HG03571 (cell line): ENCODE measurements around the gene KATNB1.
"Not testable (repeated sequence)": the region's sequence is repeated elsewhere in the genome, so short reads cannot be mapped to it uniquely, and the experiment has no call there.

Experiments
- ATAC-seq: cut with Tn5 transposase; IDR thresholded peaks from one replicate; pipeline ENCODE4 v1.9.1; 2021; ENCODE audit not compliant: unreplicated experiment

The KATNB1 gene

DNA sequence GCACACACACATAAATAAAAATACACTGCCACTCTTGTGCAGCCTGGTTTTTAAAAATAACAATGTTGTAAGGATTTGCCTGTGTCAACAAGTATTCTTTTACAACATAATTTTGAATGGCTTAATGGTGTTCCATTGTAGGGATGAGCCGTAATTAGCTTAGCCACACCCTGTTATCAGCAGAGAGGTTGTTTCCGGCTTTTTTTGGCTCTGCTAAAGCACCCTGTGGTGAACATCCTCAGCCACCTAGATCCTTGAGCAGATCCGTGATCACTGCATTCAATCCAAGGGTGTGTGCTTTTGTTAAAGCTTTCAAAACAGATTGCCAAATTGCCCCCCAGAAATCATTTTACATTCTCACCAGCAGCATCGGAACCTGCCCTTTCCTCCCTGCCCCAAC is 7.0 kb downstream of the KATNB1 start:
- no peak for ATAC-seq

DNA sequence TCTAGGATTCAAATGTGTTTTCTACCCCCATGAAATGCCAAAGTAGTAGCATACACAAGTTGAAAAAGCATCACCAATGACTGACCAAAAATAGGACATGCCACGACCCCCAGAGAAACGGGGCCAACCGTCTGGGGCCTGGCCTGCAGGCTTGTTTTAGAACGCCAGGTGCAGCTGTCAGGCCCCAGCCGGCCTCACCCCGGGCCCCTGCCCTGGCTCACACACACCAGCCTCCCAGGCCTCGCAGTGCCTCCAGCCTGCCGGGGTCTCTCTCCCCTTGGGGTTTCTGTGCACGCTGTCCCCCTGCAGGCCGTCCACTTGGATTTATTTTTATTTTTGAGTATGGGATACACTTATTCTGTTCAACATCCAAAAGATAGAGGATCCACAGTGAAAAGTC is 7.9 kb downstream of the KATNB1 start:
- ATAC-seq = no peak

DNA sequence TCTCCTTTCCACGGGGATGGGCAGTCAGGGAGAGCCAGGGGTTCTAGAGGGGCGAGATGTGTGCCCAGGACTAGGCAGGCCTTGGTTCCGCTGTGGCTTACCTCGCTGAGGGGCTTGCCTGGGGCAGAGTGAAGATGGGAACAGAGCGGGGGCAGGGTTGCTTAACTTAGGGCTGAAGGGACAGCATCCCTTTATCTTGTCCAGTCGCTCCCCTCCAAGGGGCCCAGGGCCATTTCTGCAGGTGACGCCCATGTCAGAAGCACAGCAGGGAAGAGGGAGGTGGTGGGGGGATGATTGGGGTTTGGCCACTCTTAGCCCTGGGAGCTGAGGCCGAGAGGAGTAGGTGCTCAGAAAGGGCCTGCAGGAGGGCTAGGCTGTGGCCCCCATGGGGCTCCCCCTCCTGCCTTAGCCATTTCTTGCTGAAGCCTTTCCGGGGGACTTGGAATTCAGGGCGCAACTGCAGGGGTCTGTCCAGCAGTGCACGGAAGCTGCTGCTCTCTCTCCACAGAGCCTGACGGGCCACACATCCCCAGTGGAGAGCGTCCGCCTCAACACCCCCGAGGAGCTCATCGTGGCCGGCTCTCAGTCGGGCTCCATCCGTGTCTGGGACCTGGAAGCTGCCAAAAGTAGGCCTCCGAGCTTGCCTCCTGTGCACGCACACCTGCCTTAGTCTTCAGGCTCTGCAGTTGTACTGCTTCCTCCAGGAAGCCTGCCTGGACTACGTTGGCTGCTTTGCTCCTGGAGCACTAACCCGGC is 8.5 kb downstream of the KATNB1 start:
- ATAC-seq = no peak

DNA sequence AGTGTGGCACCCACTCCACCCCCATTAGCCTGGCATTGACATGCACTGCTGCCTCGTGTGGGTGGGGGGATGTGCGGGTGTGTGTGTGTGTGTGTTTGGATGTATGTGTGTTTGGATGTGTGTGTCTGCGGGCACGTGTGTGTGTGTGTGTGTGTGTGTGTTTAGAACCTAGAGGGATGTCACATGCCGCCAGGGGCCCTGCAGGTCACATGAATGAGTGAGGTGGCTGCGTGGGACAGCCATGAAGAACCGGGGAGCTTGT is 9.0 kb downstream of the KATNB1 start:
- ATAC-seq = no peak

DNA sequence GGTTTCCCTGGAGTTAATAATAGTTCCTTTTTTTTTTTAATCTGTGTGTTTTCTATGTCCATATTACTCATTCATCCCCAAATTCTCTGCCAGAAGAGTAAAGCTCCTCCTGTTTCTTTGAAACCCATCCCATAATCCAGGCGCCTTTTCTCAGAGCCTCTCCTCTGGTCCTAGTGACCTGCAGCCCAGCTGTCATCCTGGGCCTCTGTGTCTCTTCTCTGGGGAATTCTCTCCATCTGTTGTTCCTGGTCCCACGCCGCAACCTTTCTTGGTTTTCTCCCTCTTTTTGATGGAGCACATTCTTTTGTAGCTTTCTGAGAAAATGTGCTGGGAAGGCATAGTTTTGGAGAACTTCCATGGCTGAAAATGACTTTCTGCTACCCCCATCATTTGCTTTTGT is 10.2 kb downstream of the KATNB1 start:
- no peak for ATAC-seq

DNA sequence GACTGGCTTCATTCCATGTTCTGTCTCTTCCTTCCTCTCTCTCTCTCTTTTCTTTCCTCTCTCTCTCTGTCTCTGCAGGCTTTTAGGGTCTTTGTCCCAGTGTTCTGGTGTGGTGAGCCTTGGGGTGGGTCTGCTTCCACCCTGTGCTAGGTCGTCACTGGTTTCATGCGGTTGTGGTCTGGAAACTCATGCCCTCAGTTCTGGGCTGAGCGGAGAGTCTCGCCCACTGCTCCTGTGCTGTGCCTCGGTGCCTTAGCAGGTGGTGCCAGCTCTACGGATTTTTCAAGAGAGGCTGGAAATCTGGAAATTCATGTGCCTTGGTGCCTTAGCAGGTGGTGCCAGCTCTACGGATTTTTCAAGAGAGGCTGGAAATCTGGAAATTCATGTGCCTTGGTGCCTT is 10.7 kb downstream of the KATNB1 start:
- not testable (repeated sequence) for ATAC-seq

DNA sequence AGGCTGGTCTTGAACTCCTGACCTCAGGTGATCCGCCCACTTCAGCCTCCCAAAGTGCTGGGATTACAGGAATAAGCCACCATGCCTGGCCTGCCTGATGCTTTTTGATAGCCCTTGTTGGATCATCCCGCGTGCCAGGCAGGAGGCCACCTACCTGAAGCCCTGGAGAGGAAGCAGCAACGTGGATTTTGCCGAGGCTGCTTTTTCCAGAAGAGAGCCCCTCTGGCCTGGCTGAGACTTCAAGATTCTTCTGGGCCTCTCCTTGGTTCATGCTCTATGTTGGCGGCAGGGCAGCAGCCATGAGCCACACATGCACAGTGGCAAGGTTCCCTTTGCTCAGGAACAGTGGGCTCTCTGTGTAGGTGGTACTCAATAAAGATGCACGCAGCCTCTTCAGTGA is 11.5 kb downstream of the KATNB1 start:
- ATAC-seq = no peak

DNA sequence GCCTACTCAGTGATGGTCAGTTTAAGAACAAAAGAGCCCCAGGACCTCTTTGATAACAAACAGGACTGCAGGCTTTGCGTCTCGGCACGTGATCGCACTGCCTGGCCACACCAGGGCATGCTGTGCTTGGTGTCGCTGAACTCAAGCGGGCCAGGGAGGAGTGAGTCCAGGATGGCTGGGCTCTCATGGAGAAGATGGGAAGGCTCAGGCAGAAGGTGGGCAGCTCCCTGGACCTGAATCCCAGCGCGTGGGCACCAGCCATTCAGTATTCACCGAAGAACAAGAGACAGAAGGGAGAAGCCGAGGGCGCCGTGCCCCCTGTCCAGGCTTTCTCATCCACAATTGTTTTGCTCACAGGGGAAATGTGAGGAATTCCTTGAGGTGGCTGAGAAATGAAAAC is 11.9 kb downstream of the KATNB1 start:
- ATAC-seq = no peak

DNA sequence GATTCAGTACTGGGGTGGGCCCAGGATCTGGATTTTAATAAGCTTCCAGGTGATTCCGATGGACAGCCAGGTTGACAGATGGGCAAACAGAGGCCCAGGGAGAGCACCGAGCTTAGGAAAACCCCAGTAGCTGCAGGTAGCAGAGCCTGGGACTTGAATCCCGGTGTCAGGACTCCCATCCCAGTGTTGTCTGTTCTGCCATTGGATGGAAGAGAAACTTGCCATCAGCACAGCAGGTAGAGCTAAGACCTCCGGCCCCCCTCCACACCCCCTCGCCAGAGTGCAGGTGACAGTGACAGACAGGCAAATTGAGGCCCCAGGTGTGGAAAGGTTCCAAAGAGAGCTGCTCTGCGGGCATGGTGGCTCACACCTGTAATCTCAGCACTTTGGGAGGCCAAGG is 12.4 kb downstream of the KATNB1 start:
- ATAC-seq = no peak

DNA sequence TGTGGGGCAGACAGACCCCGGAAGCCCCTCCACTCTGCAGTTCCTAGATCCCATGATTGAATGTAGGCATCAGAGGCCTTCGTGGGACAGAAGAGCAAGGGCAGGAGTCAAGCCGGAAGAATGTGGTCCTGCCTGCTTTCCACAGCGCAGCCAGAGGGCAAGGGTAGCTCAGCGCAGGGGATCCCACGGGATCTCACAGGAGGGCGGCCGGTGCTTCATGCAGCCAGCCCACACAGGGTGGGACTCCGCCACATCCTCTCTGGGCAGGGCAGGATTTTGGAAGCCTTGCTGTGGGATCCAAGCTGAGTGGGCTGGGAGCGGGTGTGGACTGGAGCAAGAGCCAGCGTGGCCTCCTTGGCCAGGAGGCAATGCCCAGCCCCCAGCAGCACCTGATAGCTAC is 13.0 kb downstream of the KATNB1 start:
- no peak for ATAC-seq

DNA sequence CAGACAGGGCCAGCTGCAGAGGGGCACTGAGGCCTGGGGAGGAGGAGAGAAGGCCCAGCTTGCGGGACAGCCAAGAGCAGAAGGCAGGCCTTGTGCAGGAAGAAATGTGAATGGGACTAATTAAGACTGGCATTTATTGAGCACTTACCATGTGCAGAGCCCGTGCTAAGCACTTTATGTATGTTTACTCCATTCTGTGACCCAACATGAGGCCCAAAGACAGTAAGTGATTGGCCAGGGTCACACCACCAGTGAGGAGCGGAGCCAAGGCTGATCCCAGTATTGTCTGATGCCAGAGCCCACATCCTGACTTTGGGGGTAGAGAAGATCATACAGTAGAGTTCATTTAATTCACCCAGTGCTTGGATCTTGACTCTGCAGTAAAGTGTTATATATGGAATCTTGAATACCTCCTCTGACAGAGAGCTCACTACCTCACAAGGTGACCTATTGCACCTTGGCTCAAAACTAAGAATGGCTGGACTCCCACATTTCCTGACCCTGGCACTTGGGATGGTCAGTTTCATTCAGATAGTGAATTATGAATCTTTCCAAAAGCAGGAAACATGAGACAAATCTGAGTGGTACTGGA is 13.6 kb downstream of the KATNB1 start:
- no peak for ATAC-seq

DNA sequence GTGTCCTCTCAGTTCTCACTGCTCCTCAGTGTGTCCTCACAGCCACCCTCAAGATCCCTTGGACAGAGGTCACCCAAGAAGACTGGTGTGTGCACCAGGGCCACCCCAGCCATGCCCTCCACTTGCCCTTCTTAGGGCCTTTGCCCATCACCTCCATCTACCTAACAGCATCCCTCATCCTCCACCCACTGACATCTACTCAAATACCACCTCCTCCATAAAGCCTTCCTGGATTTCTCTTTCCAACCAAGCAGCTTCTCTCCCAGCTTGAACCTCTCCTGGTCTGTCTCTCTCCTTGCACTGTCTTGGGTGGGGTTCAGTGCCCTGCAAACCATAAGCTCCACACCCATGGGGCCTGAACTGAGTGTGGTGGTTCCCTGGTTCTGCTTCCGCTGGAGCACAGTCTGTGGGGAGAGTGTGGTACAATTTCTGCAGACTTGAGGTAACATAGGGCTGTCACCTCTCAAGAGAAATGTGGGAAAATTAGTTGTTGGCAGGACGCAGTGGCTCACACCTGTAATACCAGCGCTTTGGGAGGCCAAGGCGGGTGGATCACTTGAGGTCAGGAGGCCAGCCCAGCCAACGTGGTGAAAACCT is 14.4 kb downstream of the KATNB1 start:
- ATAC-seq = no peak

DNA sequence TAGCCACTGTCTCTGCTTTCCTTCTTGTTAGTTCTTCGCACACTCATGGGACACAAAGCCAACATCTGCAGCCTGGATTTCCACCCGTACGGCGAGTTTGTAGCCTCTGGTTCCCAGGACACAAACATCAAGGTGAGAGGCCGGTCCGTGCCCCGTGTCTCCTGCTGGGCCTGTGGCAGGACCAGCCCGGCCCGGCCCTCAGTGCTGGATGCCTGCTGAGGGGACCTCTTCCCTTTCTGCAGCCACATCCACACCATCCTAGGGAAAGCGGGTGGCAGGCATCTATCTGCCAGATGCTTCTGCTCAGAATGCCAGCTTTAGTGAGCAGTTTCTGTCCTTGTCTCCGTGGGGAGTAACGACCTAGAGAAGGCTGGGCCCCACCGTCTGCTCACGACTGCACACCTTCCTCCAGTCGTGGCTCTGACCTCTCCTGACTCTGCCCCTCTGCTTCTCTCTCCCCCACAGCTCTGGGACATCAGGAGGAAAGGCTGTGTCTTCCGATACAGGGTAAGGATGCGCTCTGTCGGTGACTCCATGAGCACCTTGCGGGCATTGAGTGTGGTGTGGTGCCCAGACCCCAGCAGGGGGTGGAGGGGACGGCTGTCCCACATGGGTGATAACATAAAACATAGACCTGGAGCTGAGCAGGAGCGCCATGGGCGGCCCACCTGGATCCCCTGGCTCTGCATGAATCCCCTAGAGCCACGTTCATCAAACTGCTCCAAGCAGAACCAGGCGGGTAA is 15.4 kb downstream of the KATNB1 start:
- ATAC-seq = no peak

DNA sequence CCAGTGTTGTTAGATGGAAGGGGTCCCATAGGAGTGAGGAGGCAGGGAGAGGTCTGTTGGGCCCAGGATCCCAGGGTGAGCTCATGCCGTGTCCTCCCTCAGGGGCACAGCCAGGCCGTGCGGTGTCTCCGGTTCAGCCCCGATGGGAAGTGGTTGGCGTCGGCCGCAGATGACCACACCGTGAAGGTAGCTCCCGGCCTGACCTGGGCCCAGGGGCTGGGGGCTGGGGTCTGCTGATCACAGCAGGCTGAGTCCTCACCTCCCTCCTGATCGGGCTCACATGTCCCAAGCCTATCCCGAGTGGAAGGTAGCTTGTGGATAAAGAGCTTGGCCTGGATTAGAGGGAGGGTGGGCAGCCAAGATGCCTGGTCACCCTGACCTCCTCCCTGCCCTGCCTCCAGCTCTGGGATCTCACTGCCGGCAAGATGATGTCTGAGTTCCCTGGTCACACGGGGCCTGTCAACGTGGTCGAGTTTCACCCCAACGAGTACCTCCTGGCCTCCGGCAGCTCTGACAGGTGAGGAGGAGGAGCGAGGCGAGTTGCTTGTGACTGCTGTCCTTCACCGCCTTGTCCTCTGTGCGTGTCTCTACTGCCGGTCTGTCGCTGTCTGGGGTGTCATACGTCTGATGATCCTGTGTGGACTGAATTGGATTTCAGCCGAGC is 16.1 kb downstream of the KATNB1 start:
- no peak for ATAC-seq

DNA sequence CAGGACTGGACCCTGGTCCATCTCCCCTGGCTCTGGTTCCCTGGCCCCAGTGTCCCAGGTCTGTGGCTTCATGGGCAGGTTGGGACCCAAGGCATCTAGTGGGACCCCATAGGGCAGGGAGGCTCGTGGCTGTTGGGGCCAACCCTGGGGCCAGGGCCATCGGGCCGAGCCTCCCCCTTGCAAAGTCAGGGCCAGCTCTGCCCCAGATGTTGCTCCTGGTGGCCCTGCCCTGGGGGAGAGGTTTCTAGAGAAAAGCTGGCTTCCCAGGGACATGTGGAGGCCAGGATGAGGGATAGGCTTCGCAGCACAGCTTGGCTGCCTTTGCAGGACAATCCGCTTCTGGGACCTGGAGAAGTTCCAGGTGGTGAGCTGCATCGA is 16.6 kb downstream of the KATNB1 start:
- ATAC-seq = no peak

DNA sequence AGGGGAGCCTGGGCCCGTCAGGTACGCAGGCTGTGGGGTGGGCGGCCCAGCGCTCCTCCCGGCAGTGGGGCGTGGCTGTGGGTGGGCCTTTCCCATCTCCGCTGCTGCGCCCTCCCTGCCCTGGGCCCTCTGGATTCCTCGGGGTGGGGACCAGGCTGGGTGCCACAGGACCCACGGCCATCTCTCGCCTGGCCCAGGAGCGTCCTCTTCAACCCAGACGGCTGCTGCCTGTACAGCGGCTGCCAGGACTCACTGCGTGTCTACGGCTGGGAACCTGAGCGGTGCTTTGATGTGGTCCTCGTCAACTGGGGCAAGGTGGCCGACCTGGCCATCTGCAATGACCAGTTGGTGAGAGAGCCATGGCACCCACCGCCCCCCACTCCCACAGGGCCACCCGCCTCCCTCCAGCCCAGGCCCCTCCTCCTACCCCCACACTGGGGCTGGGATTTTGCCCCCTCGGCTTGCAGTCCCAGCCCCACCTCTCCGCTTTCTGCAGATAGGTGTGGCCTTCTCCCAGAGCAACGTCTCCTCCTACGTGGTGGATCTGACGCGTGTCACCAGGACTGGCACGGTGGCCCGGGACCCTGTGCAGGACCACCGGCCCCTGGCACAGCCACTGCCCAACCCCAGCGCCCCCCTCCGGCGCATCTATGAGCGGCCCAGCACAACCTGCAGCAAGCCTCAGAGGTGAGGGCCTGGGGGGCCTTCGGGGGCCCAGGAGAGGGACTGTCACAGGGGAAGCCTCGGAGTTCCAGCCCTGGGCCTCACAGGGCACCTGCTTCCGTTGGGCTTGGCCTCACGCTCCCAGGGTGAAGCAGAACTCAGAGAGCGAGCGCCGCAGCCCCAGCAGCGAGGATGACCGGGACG is 17.2 kb downstream of the KATNB1 start:
- no peak for ATAC-seq

DNA sequence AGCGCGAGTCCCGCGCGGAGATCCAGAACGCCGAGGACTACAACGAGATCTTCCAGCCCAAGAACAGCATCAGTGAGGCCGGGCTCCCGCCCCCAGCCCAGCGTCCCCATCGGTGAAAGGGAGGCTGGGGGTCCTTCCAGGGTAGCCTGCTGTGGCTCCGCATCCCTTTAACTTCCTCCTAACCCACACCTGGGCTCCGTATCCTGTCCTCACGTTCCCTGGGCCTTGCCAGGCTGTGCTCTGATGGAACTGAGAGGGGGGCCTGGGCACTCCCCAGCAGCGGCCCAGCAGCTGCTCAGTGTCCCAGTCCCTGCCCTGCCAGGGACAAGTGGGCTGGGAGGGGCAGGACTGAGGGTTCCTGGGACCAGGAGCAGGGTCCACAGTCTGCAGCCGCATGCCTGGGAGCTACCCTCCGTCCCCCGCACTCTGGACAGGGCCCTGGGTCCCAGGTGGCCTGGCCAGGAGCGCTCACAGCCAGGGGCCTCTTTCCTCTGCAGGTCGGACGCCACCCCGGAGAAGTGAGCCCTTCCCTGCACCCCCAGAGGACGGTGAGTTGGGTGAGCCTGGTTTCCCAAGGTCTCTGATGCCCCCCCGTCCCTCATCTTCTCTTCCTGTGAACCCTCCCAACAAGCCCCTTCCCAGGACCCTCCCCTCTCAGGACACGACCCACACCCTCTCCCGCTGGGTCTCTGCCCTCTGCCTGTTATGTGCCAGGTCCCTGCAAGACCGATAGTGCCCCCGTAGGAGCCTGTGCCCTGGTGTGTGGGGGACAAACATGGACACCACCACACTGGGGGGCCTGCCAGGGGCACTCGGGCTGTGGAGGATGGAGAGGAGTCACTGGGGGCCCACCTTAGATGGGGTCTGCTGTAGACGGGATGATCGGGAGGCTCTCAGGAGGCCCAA is 18.1 kb downstream of the KATNB1 start:
- ATAC-seq = no peak

DNA sequence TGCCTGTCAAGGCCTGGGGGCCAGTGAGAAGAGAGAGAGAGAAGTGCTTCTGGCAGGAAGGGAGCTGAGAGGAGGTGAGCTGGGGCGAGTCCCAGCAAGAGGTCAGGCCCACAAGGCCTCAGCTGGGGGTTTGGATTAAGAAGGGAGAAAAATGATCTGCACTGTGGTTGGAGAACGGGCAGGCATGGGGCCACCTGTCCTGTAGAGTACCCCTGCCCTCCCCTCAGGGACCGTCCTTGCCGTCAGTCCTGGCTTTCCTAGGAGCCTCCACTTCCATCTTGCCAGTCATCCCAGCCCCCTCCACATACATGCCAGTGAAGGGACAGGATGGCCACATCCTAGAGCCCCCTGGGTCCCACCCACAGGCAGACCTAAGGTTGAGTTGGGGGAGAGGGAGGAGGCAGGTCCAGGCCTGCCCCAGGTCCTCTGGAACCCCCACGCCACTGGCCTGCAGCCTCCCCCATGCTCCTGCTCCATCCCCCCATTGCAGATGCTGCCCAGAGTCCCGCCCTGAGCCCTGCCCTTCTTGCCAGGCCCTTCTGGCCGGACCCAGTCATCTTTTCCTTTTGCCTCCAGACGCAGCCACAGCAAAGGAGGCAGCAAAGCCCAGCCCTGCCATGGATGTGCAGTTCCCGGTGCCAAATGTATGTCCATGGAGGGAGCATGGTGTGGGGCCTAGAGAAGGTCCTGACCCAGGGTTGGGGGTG is 18.9 kb downstream of the KATNB1 start:
- no peak for ATAC-seq

DNA sequence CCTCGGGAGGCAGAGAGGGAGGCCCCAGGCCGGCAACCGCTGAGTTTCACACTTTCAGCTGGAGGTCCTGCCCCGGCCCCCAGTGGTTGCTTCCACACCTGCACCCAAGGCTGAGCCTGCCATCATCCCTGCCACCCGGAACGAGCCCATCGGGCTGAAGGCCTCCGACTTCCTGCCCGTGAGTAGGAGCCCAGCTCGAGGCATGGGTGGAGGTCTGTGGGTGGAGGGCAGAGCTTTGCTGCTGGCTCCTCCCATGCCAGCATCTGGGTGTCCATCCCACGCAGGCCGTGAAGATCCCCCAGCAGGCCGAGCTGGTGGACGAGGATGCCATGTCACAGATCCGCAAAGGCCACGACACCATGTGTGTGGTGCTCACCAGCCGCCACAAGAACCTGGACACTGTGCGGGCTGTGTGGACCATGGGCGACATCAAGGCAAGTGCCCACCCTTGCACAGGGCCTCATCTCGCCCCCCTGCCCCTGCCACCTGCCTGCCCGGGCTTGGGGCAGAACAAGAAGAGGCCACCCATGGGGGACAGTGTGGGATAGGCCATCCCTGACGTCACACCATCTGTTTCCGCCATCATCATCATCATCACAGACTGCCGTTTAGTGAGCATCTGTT is 19.6 kb downstream of the KATNB1 start:
- ATAC-seq = no peak
